CD8-positive, alpha-beta memory T cell (primary cell): ENCODE measurements around the gene ASIC1. TPM values are rescaled to one million over a fixed set of nuclear protein-coding genes. Genes with fewer than 3 reads are reported as not detected.
A peak's percentile ranks its signal among the peaks of the same experiment; 100 is the strongest.

ENCODE experiments used
- CTCF ChIA-PET: fragments of 350-600 bp; sonication (Branson Sonifier 250); formaldehyde crosslinking; loops from one replicate; lab custom pipeline; 2021; ENCODE audit warnings: antibody characterized with exemption; lab: Charles Lee
- POLR2A ChIA-PET: fragments of 350-600 bp; sonication (Branson Sonifier 250); formaldehyde crosslinking; loops from one replicate; lab custom pipeline; 2021; ENCODE audit warnings: antibody characterized with exemption; lab: Charles Lee
- DNase-seq, 5 donors: peaks; one replicate each; pipeline versions ENCODE4 v3.0.0 to v3.0.0-alpha.2; 2020 to 2022; ENCODE audit warnings: mixed read lengths in 1 of 5
- H3K27ac ChIP-seq: one replicate; pipeline ENCODE4 v1.7.0; 2013; ENCODE audit warnings: low read depth, mild to moderate bottlenecking, low read length, moderate library complexity
- H3K27me3 ChIP-seq: 2 replicates; pipeline ENCODE4 v1.7.0; 2013; ENCODE audit warnings: low read length, mild to moderate bottlenecking; ENCODE audit not compliant: insufficient read depth, poor library complexity, severe bottlenecking
- H3K36me3 ChIP-seq: 2 replicates; pipeline ENCODE4 v1.7.0; 2013; ENCODE audit warnings: mild to moderate bottlenecking, low read length, moderate library complexity; ENCODE audit not compliant: insufficient read depth
- H3K4me1 ChIP-seq: 2 replicates; pipeline ENCODE4 v1.7.0; 2013; ENCODE audit warnings: mild to moderate bottlenecking, low read length, moderate library complexity; ENCODE audit not compliant: insufficient read depth
- H3K4me3 ChIP-seq: 2 replicates; pipeline ENCODE4 v1.7.0; 2013; ENCODE audit warnings: mild to moderate bottlenecking, low read length
- H3K9me3 ChIP-seq: 2 replicates; pipeline ENCODE4 v1.7.0; 2013; ENCODE audit warnings: mild to moderate bottlenecking, low read length
- H3K27ac Mint-ChIP-seq, 8 donors: one replicate each; pipeline ENCODE4 v1.8.0; 2020 to 2021; ENCODE audit warnings: mixed read lengths in 8 of 8, mild to moderate bottlenecking in 6 of 8, inconsistent platforms in 3 of 8, moderate library complexity in 3 of 8
- H3K27me3 Mint-ChIP-seq, 2 donors: one replicate each; pipeline ENCODE4 v1.8.0; 2020 to 2021; ENCODE audit warnings: mixed read lengths in 2 of 2, mild to moderate bottlenecking in 1 of 2, moderate library complexity in 1 of 2
- H3K36me3 Mint-ChIP-seq, 3 donors: one replicate each; pipeline ENCODE4 v1.8.0; 2020 to 2021; ENCODE audit warnings: mixed read lengths in 3 of 3, inconsistent platforms in 1 of 3, mild to moderate bottlenecking in 1 of 3
- H3K4me1 Mint-ChIP-seq, 3 donors: one replicate each; pipeline ENCODE4 v1.8.0; 2020 to 2021; ENCODE audit warnings: mixed read lengths in 3 of 3, inconsistent platforms in 1 of 3, mild to moderate bottlenecking in 1 of 3
- H3K4me3 Mint-ChIP-seq, 7 donors: one replicate each; pipeline ENCODE4 v1.8.0; 2020 to 2021; ENCODE audit warnings: mixed read lengths in 7 of 7, mild to moderate bottlenecking in 6 of 7, moderate library complexity in 4 of 7, inconsistent platforms in 2 of 7
- H3K9me3 Mint-ChIP-seq, 5 donors: one replicate each; pipeline ENCODE4 v1.8.0; 2020 to 2022; ENCODE audit warnings: mixed read lengths in 5 of 5, mild to moderate bottlenecking in 3 of 5, moderate library complexity in 2 of 5, inconsistent platforms in 1 of 5
- polyA plus RNA-seq: library from polyadenylated mRNA; unstranded; fragments of 300-500 nt; fragmentation: Illumina TruSeq; gene quantifications from one replicate; pipeline ENCODE4 v1.2.3, GENCODE V29; 2021
- total RNA-seq, 2 experiments: library from RNA; stranded (reverse); gene quantifications; one replicate each; pipeline ENCODE4 v1.2.3, GENCODE V29; 2021

ASIC1 gene
- total and polyA plus RNA-seq, 3 experiments from 2014 or later, result 0.07 to 6.4 (median 6.4) TPM

- Histone ChIP-seq H3K4me1 (no peaks in the 10 kb centered on the region), H3K27me3 (no peaks in the 10 kb centered on the region), H3K27ac (no peak within 1 kb of the TSS), H3K9me3 (no peaks in the 10 kb centered on the region), H3K4me3 (no peak within 1 kb of the TSS), H3K36me3 (no peaks in the 10 kb centered on the region)
- Mint-ChIP-seq H3K9me3 (no peaks in the 10 kb centered on the region), H3K4me3 (no peak within 1 kb of the TSS), H3K36me3 (peaks cover 0 to 31% (median 7%) of the 10 kb centered on the region in 3 donors), H3K27me3 (no peaks in the 10 kb centered on the region), H3K4me1 (no peaks in the 10 kb centered on the region), H3K27ac (peak within 1 kb of the TSS in 1 of 8 donors; percentile 68)
- CTCF ChIA-PET, result interaction anchor here (0.8 to 5.6 kb wide), 4 partner anchors 7 to 136 kb away, joined by 3 to 41 read pairs (median 4); partner anchors contain the start of gene COX14
- POLR2A ChIA-PET, result interaction anchor here (0.5 kb wide), 1 partner anchor 96 kb away, joined by 3 read pairs; no protein-coding TSS in a partner anchor
- DNase-seq, result no peak
Measured at GRCh38 chr12:50103767-50104321, 46.4 kb downstream of the ASIC1 start, which contains the start of gene GPD1. TSS of gene GPD1 (plus strand) at chr12:50104008. CDS start at chr12:50104051, 43 bp downstream.

- H3K4me1 ChIP-seq, result no peaks in the 10 kb centered on the region
- H3K9me3 Mint-ChIP-seq, result no peaks in the 10 kb centered on the region
- no peaks in the 10 kb centered on the region for H3K27me3 ChIP-seq
- no peak overlapping the region for H3K4me3 Mint-ChIP-seq
- peaks cover 0 to 23% (median 3%) of the 10 kb centered on the region in 3 donors for H3K36me3 Mint-ChIP-seq
- no peak overlapping the region for H3K4me3 ChIP-seq
- H3K36me3 ChIP-seq, result no peaks in the 10 kb centered on the region
- no peaks in the 10 kb centered on the region for H3K27me3 Mint-ChIP-seq
- DNase-seq, result no peak
- no peak overlapping the region for H3K27ac Mint-ChIP-seq
- ChIA-PET CTCF (interaction anchor here (0.8 to 1.7 kb wide), 3 partner anchors 16 to 137 kb away, joined by 3 to 4 read pairs (median 3); no protein-coding TSS in a partner anchor), POLR2A (interaction anchor here (0.5 to 1.1 kb wide), 2 partner anchors 62 to 97 kb away, joined by 3 read pairs; no protein-coding TSS in a partner anchor)
- no peaks in the 10 kb centered on the region for H3K9me3 ChIP-seq
- H3K27ac ChIP-seq, result no peak overlapping the region
- no peaks in the 10 kb centered on the region for H3K4me1 Mint-ChIP-seq
Measured at GRCh38 chr12:50104417-50105366, 47.3 kb downstream of the ASIC1 start.

GRCh38 chr12:50105913-50106450 lies 48.6 kb downstream of the ASIC1 start:
- H3K9me3 Mint-ChIP-seq, result no peaks in the 10 kb centered on the region
- ChIA-PET POLR2A (no interaction called here), CTCF (interaction anchor here (1.1 kb wide), 2 partner anchors 17 to 19 kb away, joined by 3 to 4 read pairs; no protein-coding TSS in a partner anchor)
- H3K4me3 Mint-ChIP-seq, result no peak overlapping the region
- H3K27me3 Mint-ChIP-seq, result no peaks in the 10 kb centered on the region
- Histone ChIP-seq H3K27ac (no peak overlapping the region), H3K4me1 (peaks cover 3% of the 10 kb centered on the region), H3K27me3 (no peaks in the 10 kb centered on the region), H3K9me3 (no peaks in the 10 kb centered on the region), H3K4me3 (no peak overlapping the region), H3K36me3 (no peaks in the 10 kb centered on the region)
- H3K4me1 Mint-ChIP-seq, result peaks cover 0 to 7% (median 4%) of the 10 kb centered on the region in 3 donors
- H3K36me3 Mint-ChIP-seq, result peaks cover 0 to 11% (median 0%) of the 10 kb centered on the region in 3 donors
- DNase-seq, result no peak
- H3K27ac Mint-ChIP-seq, result peak overlapping the region in 4 of 8 donors; percentile 5 to 77 (median 61)

- no peak overlapping the region for H3K4me3 Mint-ChIP-seq
- no peaks in the 10 kb centered on the region for H3K9me3 Mint-ChIP-seq
- H3K4me1 Mint-ChIP-seq, result peaks cover 2 to 11% (median 9%) of the 10 kb centered on the region in 3 donors
- Histone ChIP-seq H3K4me1 (peaks cover 5% of the 10 kb centered on the region), H3K27ac (no peak overlapping the region), H3K27me3 (no peaks in the 10 kb centered on the region), H3K9me3 (no peaks in the 10 kb centered on the region), H3K36me3 (no peaks in the 10 kb centered on the region), H3K4me3 (no peak overlapping the region)
- DNase-seq, result no peak
- peaks cover 0 to 4% (median 0%) of the 10 kb centered on the region in 3 donors for H3K36me3 Mint-ChIP-seq
- ChIA-PET POLR2A (no interaction called here), CTCF (interaction anchor here (1.1 to 1.8 kb wide), 2 partner anchors 17 to 22 kb away, joined by 3 to 8 read pairs; partner anchors contain the start of gene SMARCD1)
- no peaks in the 10 kb centered on the region for H3K27me3 Mint-ChIP-seq
- peak overlapping the region in 1 of 8 donors; percentile 23 for H3K27ac Mint-ChIP-seq
Measured at GRCh38 chr12:50106907-50107306, 49.5 kb downstream of the ASIC1 start.

GRCh38 chr12:50107416-50108268 lies 50.2 kb downstream of the ASIC1 start:
- Histone ChIP-seq H3K4me1 (peaks cover 5% of the 10 kb centered on the region), H3K27me3 (no peaks in the 10 kb centered on the region), H3K4me3 (no peak overlapping the region), H3K27ac (no peak overlapping the region), H3K36me3 (no peaks in the 10 kb centered on the region), H3K9me3 (no peaks in the 10 kb centered on the region)
- ChIA-PET POLR2A (no interaction called here), CTCF (interaction anchor here (1.0 to 1.8 kb wide), 2 partner anchors 22 to 37 kb away, joined by 4 to 8 read pairs; partner anchors contain the start of gene SMARCD1)
- Mint-ChIP-seq H3K27me3 (no peaks in the 10 kb centered on the region), H3K4me1 (peaks cover 8 to 15% (median 10%) of the 10 kb centered on the region in 3 donors), H3K9me3 (no peaks in the 10 kb centered on the region), H3K36me3 (peaks cover 0 to 7% (median 0%) of the 10 kb centered on the region in 3 donors), H3K27ac (peak overlapping the region in 1 of 8 donors; percentile 43), H3K4me3 (no peak overlapping the region)
- no peak for DNase-seq

GRCh38 chr12:50109319-50109718 lies 51.9 kb downstream of the ASIC1 start:
- Mint-ChIP-seq H3K4me3 (no peak overlapping the region), H3K27ac (peak overlapping the region in 1 of 8 donors; percentile 10), H3K4me1 (peaks cover 15 to 29% (median 22%) of the 10 kb centered on the region in 3 donors), H3K36me3 (peaks cover 0 to 15% (median 0%) of the 10 kb centered on the region in 3 donors), H3K9me3 (no peaks in the 10 kb centered on the region), H3K27me3 (no peaks in the 10 kb centered on the region)
- H3K4me3 ChIP-seq, result no peak overlapping the region
- peak overlapping the region; percentile 59 for H3K27ac ChIP-seq
- no peaks in the 10 kb centered on the region for H3K9me3 ChIP-seq
- no peak for DNase-seq
- ChIA-PET CTCF (interaction anchor here (0.7 to 7.0 kb wide), 6 partner anchors 8 to 751 kb away, joined by 3 to 118 read pairs (median 32); partner anchors contain the start of genes GPD1 and SMARCD1), POLR2A (no interaction called here)
- no peaks in the 10 kb centered on the region for H3K27me3 ChIP-seq
- H3K36me3 ChIP-seq, result no peaks in the 10 kb centered on the region
- peaks cover 13% of the 10 kb centered on the region for H3K4me1 ChIP-seq
